ENCODE data around the gene OXNAD1.

Gene OXNAD1

DNA sequence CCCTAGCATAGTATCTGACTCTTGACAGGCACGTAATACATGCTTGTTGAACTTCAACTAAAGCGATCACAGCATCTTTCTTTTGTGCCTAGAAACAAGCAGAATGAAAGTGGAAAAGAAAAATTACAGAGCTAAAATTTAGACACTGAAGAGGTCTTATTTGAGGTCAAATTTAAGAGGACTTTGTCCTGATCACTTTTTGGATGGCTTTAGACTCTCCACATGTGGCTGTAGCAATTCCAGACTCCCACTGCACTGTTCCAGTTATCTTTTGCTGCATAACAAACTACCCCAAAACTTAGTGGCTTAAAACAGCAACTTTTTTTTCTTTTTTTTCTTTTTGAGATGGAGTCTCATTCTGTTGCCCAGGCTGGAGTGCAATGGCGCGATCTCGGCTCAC is 23.8 kb upstream of the OXNAD1 start:
- Histone ChIP-seq H3K27ac (no peak overlapping the region), H3K4me3 (ENCODE audit: low read depth, low read length) (no peak overlapping the region), H3K36me3 (replicated peaks) (no peaks in the 10 kb centered on the region), H3K27me3 (replicated peaks) (no peaks in the 10 kb centered on the region)
- in situ Hi-C loops (cut with HindIII; ENCODE audit: low pct_ligation_motif_present, low sequenced_read_pairs): no loop called here
- no peak for DNase-seq
- TF ChIP-seq, protein P1, sequence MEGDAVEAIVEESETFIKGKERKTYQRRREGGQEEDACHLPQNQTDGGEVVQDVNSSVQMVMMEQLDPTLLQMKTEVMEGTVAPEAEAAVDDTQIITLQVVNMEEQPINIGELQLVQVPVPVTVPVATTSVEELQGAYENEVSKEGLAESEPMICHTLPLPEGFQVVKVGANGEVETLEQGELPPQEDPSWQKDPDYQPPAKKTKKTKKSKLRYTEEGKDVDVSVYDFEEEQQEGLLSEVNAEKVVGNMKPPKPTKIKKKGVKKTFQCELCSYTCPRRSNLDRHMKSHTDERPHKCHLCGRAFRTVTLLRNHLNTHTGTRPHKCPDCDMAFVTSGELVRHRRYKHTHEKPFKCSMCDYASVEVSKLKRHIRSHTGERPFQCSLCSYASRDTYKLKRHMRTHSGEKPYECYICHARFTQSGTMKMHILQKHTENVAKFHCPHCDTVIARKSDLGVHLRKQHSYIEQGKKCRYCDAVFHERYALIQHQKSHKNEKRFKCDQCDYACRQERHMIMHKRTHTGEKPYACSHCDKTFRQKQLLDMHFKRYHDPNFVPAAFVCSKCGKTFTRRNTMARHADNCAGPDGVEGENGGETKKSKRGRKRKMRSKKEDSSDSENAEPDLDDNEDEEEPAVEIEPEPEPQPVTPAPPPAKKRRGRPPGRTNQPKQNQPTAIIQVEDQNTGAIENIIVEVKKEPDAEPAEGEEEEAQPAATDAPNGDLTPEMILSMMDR (IDR thresholded peaks at IDR 0.05; ENCODE audit: low read depth, low read length, missing control alignments): no peak

DNA sequence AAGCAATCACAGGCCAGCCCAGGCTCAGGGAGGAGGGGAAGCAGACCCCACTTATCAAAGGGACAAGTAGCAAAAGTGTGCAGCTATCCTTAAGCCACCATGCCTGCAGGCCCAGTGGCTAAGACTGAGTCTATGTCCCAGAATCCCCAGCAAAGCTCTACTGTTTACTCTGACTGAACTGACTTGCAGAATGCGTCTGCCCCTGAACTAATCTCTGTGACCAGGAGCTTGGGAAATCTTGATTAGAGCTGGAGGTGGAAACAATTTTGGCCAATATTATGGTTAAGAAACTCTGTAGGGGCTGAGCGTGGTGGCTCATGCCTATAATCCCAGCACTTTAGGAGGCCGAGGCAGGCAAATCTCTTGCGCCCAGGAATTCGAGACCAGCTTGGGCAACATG is 22.8 kb upstream of the OXNAD1 start:
- Histone ChIP-seq H3K36me3 (replicated peaks) (no peaks in the 10 kb centered on the region), H3K27ac (no peak overlapping the region), H3K4me3 (ENCODE audit: low read depth, low read length) (no peak overlapping the region), H3K27me3 (replicated peaks) (no peaks in the 10 kb centered on the region)
- in situ Hi-C loops (cut with HindIII; ENCODE audit: low pct_ligation_motif_present, low sequenced_read_pairs): no loop called here
- TF ChIP-seq, protein P1 (IDR thresholded peaks at IDR 0.05; ENCODE audit: low read depth, low read length, missing control alignments): no peak
- no peak for DNase-seq

DNA sequence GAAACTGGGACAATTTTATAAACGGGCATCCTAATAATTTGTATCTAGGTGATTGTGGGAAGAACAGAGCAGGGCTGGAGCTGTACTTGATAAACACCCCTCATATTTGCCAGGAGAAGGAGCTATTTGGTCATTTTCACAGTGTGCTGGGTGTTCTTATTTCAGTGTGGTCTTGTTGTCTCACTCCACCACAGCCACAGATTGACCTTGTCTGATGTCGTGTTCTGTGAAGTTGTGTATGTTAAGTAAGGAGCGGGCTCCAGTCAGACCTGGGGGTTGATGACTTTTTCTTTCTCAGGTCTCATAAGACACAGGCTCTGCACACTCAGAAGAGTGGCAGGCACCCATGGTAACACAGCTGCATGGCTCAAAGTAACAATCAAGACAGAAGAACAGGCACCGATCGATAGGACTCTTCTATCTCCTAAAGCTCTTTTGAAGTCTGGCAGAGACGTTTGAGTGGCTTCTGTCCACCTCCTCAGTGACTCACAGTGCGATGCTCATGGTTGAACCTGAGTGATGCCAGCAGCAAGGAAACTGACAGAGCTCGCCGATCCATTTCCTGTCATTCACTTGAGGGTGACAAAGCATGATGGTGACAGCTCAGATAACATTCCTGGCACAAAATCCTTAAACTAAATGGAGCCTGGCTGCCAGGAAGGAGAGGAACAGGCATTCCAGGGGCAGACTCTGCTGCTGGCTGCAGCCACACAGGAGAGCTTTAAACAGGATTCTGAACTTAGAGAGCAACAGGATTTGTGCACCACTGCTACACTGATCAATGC is 21.1 kb upstream of the OXNAD1 start:
- no peak overlapping the region for H3K27ac ChIP-seq
- H3K36me3 ChIP-seq (replicated peaks): no peaks in the 10 kb centered on the region
- H3K27me3 ChIP-seq (replicated peaks): no peaks in the 10 kb centered on the region
- H3K4me3 ChIP-seq (ENCODE audit: low read depth, low read length): no peak overlapping the region
- in situ Hi-C loops (cut with HindIII; ENCODE audit: low pct_ligation_motif_present, low sequenced_read_pairs): no loop called here
- TF ChIP-seq, protein P1 (IDR thresholded peaks at IDR 0.05; ENCODE audit: low read depth, low read length, missing control alignments): no peak
- DNase-seq: peak; percentile 22

DNA sequence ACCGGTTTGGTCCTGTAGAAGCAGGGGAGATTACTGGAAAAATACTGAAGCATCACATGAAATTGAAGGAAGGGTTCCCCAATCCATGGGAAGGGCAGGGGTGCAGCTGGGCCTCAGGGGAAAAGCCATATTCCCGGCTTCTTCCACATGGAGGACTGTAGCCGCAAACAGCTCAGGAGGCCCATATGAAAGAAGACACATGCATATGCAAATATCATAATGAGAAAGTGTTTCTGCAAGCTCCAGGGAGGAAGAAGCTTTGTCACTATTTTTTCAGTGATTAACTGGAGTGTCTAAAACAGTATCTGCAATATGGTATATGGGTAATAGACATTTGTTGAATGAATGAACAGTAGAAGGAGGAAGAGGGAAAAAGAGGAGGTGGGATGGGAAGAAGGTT is 19.4 kb upstream of the OXNAD1 start:
- Histone ChIP-seq H3K27ac (no peak overlapping the region), H3K27me3 (replicated peaks) (no peaks in the 10 kb centered on the region), H3K36me3 (replicated peaks) (no peaks in the 10 kb centered on the region), H3K4me3 (ENCODE audit: low read depth, low read length) (no peak overlapping the region)
- no peak for DNase-seq
- in situ Hi-C loops (cut with HindIII; ENCODE audit: low pct_ligation_motif_present, low sequenced_read_pairs): no loop called here
- TF ChIP-seq, protein P1 (IDR thresholded peaks at IDR 0.05; ENCODE audit: low read depth, low read length, missing control alignments): no peak

DNA sequence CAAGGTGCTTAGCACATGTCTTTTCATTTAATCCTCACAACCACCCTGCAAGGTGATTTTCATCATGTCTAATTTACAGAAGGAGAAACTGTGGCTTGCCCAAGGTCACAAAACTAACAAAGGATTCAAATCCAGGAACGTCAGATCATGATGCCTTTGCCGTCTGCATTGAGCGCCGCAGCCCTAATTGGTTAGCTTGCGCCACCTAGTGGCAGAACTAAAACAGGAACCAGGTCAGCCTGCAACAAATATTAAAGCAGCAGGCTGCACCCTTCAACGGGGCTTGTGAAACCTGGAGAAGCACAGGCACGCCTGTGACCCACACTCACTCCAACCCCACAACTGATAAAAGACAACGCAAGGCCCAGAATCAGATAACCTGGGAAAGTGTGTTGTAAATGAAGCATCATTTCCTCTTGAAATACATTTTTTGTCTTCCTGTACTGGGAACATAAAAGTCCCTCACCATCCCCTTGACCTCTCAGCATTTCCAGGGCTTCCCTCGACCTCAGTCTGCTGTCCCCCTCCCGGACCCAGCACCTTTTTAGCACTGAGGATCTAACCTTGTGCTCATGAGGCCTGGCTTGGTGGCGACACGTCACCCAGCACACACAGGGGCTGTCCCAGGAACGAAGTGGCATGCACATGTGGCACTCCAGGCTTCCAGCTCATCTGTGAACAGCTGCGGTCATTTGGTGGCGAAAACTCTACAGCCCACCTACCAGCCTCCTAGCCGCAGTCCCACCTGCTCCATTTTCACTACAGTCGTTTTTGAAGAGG is 17.5 kb upstream of the OXNAD1 start:
- no peak overlapping the region for H3K4me3 ChIP-seq (ENCODE audit: low read depth, low read length)
- no peaks in the 10 kb centered on the region for H3K27me3 ChIP-seq (replicated peaks)
- TF ChIP-seq, protein P1 (IDR thresholded peaks at IDR 0.05; ENCODE audit: low read depth, low read length, missing control alignments): peak; percentile 89
- no peaks in the 10 kb centered on the region for H3K36me3 ChIP-seq (replicated peaks)
- DNase-seq: peak; percentile 80
- H3K27ac ChIP-seq: no peak overlapping the region
- in situ Hi-C loops (cut with HindIII; ENCODE audit: low pct_ligation_motif_present, low sequenced_read_pairs): no loop called here
